Muscle layer of duodenum (tissue), 2 donors: ENCODE data around the gene PAK2.
"Not testable (repeated sequence)": the region's sequence is repeated elsewhere in the genome, so short reads cannot be mapped to it uniquely, and the experiment has no call there.

Experiments used
- H3K27ac ChIP-seq: one replicate; pipeline ENCODE4 v1.7.0; 2013; ENCODE audit warnings: mild to moderate bottlenecking, low read length
- H3K27me3 ChIP-seq: one replicate; pipeline ENCODE4 v1.7.0; 2013; ENCODE audit warnings: low read depth, mild to moderate bottlenecking, control low read depth, low read length
- H3K36me3 ChIP-seq, 2 donors: one replicate each; pipeline ENCODE4 v1.7.0; 2013; ENCODE audit warnings: low read length in 2 of 2, control low read depth in 1 of 2, mild to moderate bottlenecking in 1 of 2; ENCODE audit not compliant: insufficient read depth in 2 of 2, control insufficient read depth in 1 of 2
- H3K4me1 ChIP-seq, 2 donors: one replicate each; pipeline ENCODE4 v1.7.0; 2013; ENCODE audit warnings: low read length in 2 of 2, mild to moderate bottlenecking in 2 of 2, control low read depth in 1 of 2, moderate library complexity in 1 of 2; ENCODE audit not compliant: insufficient read depth in 2 of 2, control insufficient read depth in 1 of 2
- H3K4me3 ChIP-seq, 2 donors: one replicate each; pipeline ENCODE4 v1.7.0; 2013; ENCODE audit warnings: low read length in 2 of 2, low read depth in 1 of 2, mild to moderate bottlenecking in 1 of 2
- H3K9me3 ChIP-seq, 2 donors: one replicate each; pipeline ENCODE4 v1.7.0; 2013; ENCODE audit warnings: low read length in 2 of 2, control low read depth in 1 of 2, mild to moderate bottlenecking in 1 of 2; ENCODE audit not compliant: control insufficient read depth in 1 of 2
- donor health status: healthy.

Gene PAK2

GRCh38 chr3:196740481-196741248 is 1.0 kb downstream of the PAK2 start:
- Histone ChIP-seq H3K4me3 (peak overlapping the region; percentile 90 to 91), H3K36me3 (peaks cover 0 to 10% of the 10 kb centered on the region in 2 donors), H3K4me1 (peaks cover 0 to 20% of the 10 kb centered on the region in 2 donors), H3K27ac (peak overlapping the region; percentile 99), H3K27me3 (no peaks in the 10 kb centered on the region), H3K9me3 (no peaks in the 10 kb centered on the region)

DNA sequence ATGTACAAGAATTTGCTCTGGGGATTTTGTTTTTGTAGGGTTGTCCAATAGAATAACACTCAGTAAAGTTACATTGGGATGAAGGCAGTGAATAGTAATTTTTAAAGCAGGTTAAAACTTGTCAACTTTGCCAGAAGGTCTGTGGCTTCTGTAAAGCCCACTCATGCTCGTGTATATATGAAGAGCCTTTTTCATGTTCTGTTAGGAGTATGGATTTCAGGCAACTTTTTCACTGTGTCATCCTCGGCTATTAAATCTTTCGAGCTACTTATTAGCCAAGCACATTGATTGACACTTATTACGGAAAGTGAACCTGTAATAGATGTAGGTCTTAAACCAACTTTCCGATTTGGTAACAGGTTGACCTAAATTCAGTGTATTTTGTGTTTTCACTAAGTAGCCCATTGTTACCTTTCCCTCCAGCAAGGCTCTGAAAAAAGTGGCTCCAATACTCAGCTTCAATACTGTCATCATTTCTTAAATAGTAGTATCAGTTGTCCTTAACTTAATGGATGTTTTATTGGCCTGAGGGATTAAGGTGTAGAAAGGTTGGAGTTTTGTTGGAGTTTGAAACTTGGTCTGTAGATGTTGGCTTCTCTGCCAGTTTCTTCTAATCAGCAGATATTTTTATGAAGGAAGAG is 1.7 kb downstream of the PAK2 start:
- Histone ChIP-seq H3K9me3 (no peaks in the 10 kb centered on the region), H3K27me3 (no peaks in the 10 kb centered on the region), H3K4me3 (peak overlapping the region; percentile 90 to 91), H3K27ac (peak overlapping the region; percentile 99), H3K36me3 (peaks cover 0 to 10% of the 10 kb centered on the region in 2 donors), H3K4me1 (peaks cover 0 to 20% of the 10 kb centered on the region in 2 donors)

DNA sequence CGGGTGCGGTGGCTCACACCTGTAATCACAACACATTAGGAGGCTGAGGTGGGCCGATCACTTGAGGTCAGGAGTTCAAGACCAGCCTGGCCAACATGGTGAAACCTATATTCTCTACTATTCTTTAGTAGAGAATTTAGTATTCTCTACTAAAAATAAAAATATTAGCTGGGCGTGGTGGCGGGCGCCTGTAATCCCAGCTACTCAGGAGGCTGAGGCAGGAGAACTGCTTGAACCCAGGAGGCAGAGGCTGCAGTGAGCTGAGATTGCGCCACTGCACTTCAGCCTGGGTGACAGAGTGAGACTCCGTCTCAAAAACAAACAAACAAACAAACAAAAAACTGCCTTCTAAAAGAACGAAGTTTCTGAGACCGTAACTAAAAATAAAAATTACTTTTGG is 3.9 kb downstream of the PAK2 start:
- not testable (repeated sequence) for H3K27me3 ChIP-seq, H3K9me3 ChIP-seq, H3K27ac ChIP-seq, H3K4me3 ChIP-seq
- H3K36me3 ChIP-seq: peaks cover 0 to 10% of the 10 kb centered on the region in 2 donors
- peaks cover 0 to 20% of the 10 kb centered on the region in 2 donors for H3K4me1 ChIP-seq

DNA sequence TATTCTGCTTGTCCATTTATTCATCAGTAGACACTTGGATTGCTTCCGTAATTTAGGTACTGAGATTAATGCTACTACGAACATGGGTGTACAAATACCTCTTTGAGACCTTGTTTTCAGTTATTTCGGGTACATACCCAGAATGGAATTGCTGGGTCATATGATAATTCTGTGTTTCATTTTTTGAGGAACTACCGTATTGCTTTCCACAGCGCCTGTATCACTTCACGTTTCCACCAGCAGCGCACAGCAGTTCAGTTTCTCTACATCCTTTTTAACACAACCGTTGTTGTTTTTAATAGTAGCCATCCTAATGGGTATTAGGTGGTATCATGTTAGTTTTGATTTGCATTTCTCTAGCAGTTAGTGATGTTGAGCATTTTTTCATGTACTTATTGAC is 9.5 kb downstream of the PAK2 start:
- no peak overlapping the region for H3K4me3 ChIP-seq
- no peak overlapping the region for H3K27ac ChIP-seq
- H3K27me3 ChIP-seq: no peaks in the 10 kb centered on the region
- H3K9me3 ChIP-seq: no peaks in the 10 kb centered on the region
- no peaks in the 10 kb centered on the region for H3K36me3 ChIP-seq
- H3K4me1 ChIP-seq: peaks cover 1 to 4% of the 10 kb centered on the region in 2 donors

GRCh38 chr3:196753201-196753600 is 13.5 kb downstream of the PAK2 start:
- Histone ChIP-seq H3K27me3 (no peaks in the 10 kb centered on the region), H3K4me1 (peaks cover 7% of the 10 kb centered on the region in 2 donors), H3K4me3 (no peak overlapping the region), H3K36me3 (peaks cover 0 to 7% of the 10 kb centered on the region in 2 donors), H3K27ac (no peak overlapping the region), H3K9me3 (peaks cover 0 to 4% of the 10 kb centered on the region in 2 donors)

GRCh38 chr3:196754091-196754981 is 14.7 kb downstream of the PAK2 start:
- H3K27ac ChIP-seq: no peak overlapping the region
- H3K4me1 ChIP-seq: peaks cover 7% of the 10 kb centered on the region in 2 donors
- no peaks in the 10 kb centered on the region for H3K27me3 ChIP-seq
- H3K4me3 ChIP-seq: no peak overlapping the region
- H3K36me3 ChIP-seq: peaks cover 0 to 7% of the 10 kb centered on the region in 2 donors
- H3K9me3 ChIP-seq: peaks cover 0 to 4% of the 10 kb centered on the region in 2 donors

DNA sequence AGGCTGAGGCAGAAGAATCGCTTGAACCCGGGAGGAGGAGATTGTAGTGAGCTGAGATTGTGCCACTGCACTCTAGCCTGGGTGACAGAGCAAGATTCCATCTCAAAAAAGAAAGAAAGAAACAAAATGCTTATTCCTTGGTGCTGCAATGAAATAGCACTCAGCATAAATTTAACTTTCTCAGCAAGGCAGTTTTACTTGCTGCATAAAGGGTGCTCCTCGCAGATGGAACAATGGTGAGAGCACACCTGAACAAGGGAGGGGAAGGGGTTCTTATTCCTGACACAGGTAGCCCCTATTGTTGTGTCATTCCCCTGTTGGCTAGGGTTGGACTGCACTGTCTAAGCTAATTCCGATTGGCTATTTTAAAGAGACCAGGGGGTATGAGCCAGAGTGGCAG is 17.1 kb downstream of the PAK2 start:
- H3K36me3 ChIP-seq: peaks cover 0 to 7% of the 10 kb centered on the region in 2 donors

DNA sequence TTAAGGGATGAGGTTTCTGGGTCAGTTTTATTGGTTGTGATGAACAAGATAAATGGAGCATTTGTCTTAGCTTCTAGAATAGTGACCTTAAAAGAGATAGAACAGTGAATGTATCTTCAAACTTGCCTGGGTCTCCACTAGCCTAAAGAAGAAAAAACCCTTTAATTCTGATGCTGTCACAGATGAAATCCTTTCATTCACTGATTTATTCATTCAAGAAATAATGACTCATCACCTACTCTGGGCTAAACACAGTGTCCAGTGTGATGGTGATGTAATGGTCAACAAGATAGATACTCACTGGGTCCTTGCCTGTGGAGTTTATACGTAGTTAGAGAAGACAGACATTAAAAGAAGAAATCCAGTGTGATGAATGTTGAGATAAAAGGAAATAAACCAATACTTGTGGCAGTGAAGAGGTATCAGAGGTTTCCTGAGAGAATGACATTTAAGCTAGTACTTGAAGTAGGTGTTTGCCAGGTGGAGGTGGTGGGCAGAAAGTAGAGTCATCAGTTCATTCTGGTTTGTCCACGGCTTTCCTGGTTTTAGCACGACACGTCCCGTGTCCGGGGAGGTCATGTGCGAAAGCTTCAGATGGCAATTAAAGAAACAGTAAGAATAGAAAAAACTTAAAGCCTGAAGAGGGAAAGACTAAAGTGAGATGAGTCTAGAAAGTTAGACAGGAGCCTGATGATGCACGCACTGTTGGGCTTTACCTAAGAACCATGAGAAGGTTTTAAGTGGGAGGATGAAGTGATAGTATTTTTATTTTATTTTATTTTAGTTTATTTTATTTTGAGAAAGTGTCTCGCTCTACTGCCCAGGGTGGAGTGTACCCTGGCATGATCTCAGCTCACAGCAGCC is 18.5 kb downstream of the PAK2 start:
- Histone ChIP-seq H3K36me3 (peaks cover 0 to 7% of the 10 kb centered on the region in 2 donors), H3K9me3 (peaks cover 0 to 4% of the 10 kb centered on the region in 2 donors), H3K4me3 (no peak overlapping the region), H3K4me1 (peaks cover 7% of the 10 kb centered on the region in 2 donors), H3K27me3 (no peaks in the 10 kb centered on the region), H3K27ac (no peak overlapping the region)

More for the DNA sequence above, 17.1 kb downstream of the PAK2 start:
- H3K4me1 ChIP-seq: peaks cover 7% of the 10 kb centered on the region in 2 donors
- peaks cover 0 to 4% of the 10 kb centered on the region in 2 donors for H3K9me3 ChIP-seq
- no peaks in the 10 kb centered on the region for H3K27me3 ChIP-seq
- H3K27ac ChIP-seq: no peak overlapping the region
- H3K4me3 ChIP-seq: no peak overlapping the region

DNA sequence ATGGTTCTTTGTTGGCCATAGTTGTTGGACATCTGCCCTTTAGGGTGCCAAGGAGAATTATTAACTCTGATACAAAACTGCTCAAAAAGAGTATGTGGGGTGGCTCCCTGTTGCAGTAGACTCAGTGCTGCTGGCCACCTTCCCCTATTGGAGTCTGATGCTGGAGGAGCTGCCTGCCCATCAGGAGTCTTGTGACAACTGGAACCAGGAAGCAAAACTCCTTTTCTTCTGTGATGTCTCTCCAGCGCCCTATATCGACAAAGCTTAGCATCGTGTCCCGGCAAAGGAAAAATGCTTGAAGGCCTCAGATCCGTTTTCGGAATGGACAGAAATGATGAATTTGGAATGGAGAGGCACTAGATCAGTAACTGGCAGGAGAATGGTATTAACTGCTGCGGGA is 23.5 kb downstream of the PAK2 start:
- no peak overlapping the region for H3K27ac ChIP-seq
- no peaks in the 10 kb centered on the region for H3K9me3 ChIP-seq
- no peaks in the 10 kb centered on the region for H3K4me1 ChIP-seq
- H3K4me3 ChIP-seq: no peak overlapping the region
- H3K27me3 ChIP-seq: no peaks in the 10 kb centered on the region
- no peaks in the 10 kb centered on the region for H3K36me3 ChIP-seq

DNA sequence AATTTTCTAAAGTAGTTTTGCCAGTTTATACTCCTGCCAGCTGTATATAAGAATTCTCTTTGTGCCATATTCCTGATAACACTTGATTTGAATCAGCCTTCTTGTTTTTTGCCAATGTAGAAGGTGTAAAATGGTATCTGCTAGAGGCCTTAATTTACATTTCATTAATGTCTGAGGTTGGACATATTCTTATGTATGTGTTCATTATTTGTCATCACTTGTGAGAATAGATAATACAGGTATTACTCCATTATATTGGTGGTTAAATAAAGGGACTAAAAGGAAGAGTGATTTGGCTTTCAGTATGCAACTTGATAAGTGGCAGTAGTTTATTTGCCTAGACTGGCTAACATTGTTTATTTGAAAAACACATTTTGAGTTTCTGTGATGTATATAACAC is 25.8 kb downstream of the PAK2 start:
- no peak overlapping the region for H3K27ac ChIP-seq
- H3K27me3 ChIP-seq: no peaks in the 10 kb centered on the region
- H3K4me1 ChIP-seq: no peaks in the 10 kb centered on the region
- H3K4me3 ChIP-seq: no peak overlapping the region
- H3K9me3 ChIP-seq: no peaks in the 10 kb centered on the region
- H3K36me3 ChIP-seq: no peaks in the 10 kb centered on the region
